PFSK-1 (cell line): ENCODE results near the gene OSGIN1.

Source experiments
- FOXP2 ChIP-seq: optimal IDR thresholded peaks from 2 replicates; pipeline ENCODE3; 2011; ENCODE audit warnings: borderline replicate concordance, control low read depth, inconsistent platforms; ENCODE audit not compliant: insufficient read depth; ENCODE audit errors: extremely low read length, extremely low read depth
- POLR2AphosphoS5 ChIP-seq: IDR thresholded peaks from 2 replicates; pipeline ENCODE4 v1.6.1; 2012; ENCODE audit warnings: low read depth, mild to moderate bottlenecking, control low read depth, low read length, moderate library complexity
- SIN3A ChIP-seq: IDR thresholded peaks from 2 replicates; pipeline ENCODE4 v1.6.1; 2012; ENCODE audit warnings: mild to moderate bottlenecking, low read length, moderate library complexity, borderline replicate concordance; ENCODE audit not compliant: insufficient read depth
- TAF1 ChIP-seq: IDR thresholded peaks from 2 replicates; pipeline ENCODE4 v1.6.1; 2012; ENCODE audit warnings: low read length, control low read depth, borderline replicate concordance; ENCODE audit not compliant: insufficient read depth
- TF ChIP-seq, protein P1 (sequence below), 2 experiments: IDR thresholded peaks; 2 replicates each; pipeline versions ENCODE4 v1.6.1 to v1.8.0; 2011 to 2012; ENCODE audit warnings: low read depth in 2 of 2, low read length in 2 of 2, control low read depth in 1 of 2, inconsistent platforms in 1 of 2, mild to moderate bottlenecking in 1 of 2, moderate library complexity in 1 of 2; ENCODE audit not compliant: insufficient read depth in 1 of 2

The OSGIN1 gene

GRCh38 chr16:83949724-83950001 lies 3.4 kb upstream of the OSGIN1 start:
- TF ChIP-seq, protein P1, sequence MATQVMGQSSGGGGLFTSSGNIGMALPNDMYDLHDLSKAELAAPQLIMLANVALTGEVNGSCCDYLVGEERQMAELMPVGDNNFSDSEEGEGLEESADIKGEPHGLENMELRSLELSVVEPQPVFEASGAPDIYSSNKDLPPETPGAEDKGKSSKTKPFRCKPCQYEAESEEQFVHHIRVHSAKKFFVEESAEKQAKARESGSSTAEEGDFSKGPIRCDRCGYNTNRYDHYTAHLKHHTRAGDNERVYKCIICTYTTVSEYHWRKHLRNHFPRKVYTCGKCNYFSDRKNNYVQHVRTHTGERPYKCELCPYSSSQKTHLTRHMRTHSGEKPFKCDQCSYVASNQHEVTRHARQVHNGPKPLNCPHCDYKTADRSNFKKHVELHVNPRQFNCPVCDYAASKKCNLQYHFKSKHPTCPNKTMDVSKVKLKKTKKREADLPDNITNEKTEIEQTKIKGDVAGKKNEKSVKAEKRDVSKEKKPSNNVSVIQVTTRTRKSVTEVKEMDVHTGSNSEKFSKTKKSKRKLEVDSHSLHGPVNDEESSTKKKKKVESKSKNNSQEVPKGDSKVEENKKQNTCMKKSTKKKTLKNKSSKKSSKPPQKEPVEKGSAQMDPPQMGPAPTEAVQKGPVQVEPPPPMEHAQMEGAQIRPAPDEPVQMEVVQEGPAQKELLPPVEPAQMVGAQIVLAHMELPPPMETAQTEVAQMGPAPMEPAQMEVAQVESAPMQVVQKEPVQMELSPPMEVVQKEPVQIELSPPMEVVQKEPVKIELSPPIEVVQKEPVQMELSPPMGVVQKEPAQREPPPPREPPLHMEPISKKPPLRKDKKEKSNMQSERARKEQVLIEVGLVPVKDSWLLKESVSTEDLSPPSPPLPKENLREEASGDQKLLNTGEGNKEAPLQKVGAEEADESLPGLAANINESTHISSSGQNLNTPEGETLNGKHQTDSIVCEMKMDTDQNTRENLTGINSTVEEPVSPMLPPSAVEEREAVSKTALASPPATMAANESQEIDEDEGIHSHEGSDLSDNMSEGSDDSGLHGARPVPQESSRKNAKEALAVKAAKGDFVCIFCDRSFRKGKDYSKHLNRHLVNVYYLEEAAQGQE (IDR thresholded peaks at IDR 0.05; ENCODE audit: insufficient read depth in 1 of 2, low read depth in 2 of 2, low read length in 2 of 2): no peak
- no peak for TF ChIP-seq POLR2AphosphoS5

DNA sequence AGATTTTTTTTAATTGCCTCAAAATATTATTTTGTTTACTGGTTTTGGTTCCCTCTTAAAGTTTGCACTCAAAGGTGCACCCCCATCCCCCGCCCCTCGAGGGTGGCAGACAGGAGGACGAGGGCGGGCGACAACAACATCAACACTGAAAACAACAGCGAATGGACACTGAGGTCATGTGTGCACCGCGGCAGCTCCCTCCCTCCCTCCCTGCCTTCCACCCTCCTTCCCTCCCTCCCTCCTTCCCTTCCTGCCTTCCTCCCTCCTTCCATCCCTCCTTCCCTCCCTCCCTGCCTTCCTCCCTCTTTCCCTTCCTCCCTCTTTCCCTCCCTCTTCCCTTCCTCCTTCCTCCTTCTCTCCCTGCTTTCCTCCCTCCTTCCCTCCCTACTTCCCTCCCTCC lies 1.5 kb upstream of the OSGIN1 start:
- no peak for TF ChIP-seq TAF1
- no peak for TF ChIP-seq SIN3A
- TF ChIP-seq, protein P1 (IDR thresholded peaks at IDR 0.05; ENCODE audit: insufficient read depth in 1 of 2, low read depth in 2 of 2, low read length in 2 of 2): no peak
- TF ChIP-seq POLR2AphosphoS5: no peak
- TF ChIP-seq FOXP2: no peak

GRCh38 chr16:83952587-83952939 lies 477 bp upstream of the OSGIN1 start:
- TF ChIP-seq FOXP2 (no peak), TAF1 (no peak), SIN3A (no peak), POLR2AphosphoS5 (no peak)
- TF ChIP-seq, protein P1 (IDR thresholded peaks at IDR 0.05; ENCODE audit: insufficient read depth in 1 of 2, low read depth in 2 of 2, low read length in 2 of 2): no peak

DNA sequence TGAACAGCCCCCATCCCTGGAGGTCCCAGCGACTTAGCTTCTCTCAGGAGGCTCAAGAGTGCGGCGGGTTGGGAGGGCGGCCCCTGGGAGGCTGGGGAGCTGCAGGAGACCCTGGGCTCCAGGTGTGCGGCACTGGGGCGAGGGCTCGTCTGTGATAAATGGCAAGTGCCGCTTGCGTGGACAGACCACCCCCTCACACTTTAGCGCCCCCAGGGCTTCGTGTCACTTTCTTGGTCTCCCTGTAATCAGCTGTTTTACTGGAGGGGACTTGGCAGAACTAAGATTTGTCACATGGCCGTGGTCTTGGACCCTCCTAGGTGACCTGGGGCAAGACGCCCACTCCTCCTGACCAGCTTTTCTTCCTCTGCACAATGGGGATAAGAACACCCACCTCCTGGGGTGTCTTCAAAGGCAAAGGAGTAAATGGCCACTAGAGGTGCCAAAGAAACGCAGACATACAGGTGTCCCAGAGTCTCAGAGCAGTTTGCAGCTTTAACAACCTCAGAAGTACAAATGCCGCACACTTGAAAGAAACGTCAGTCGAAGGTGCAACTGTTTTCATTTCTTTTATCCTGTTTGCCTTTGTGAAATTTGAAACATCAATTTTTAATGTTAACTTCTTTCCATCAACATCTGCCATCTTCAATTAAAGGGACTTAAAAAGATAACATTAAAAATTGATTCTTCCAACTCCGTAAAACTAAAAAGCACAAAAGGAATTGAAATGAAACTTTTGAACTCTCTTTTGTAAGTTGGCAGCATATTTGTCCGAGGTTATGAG lies 946 bp downstream of the OSGIN1 start:
- no peak; the same call in 1 of the 2 replicates for TF ChIP-seq POLR2AphosphoS5
- no peak; the same call in 1 of the 2 replicates for TF ChIP-seq TAF1
- no peak for TF ChIP-seq FOXP2
- TF ChIP-seq, protein P1 (IDR thresholded peaks at IDR 0.05; ENCODE audit: insufficient read depth in 1 of 2, low read depth in 2 of 2, low read length in 2 of 2): no peak
- no peak for TF ChIP-seq SIN3A

DNA sequence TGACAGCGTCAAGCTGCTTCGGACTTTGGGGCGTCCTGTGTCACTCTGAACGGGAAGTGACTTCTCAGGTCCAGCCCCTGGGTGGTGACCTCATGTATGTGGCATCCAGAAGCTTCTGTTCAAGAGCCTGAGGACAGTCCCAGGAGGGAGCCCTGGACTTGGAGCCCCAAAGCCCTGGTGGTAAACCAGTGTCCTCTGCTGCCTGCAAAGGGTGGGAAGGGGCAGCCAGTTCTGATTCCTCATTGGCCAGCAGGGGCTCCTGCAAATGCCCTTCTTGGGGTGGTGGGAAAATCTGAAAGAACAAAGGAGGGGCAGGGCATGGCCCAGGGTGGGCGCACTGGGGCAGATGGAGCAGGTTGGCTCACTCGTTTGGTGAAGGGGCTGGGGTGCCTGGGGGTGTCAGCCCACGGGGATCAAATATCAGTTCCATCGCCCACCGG lies 1.6 kb downstream of the OSGIN1 start:
- TF ChIP-seq, protein P1 (IDR thresholded peaks at IDR 0.05; ENCODE audit: insufficient read depth in 1 of 2, low read depth in 2 of 2, low read length in 2 of 2): no peak
- TF ChIP-seq SIN3A: no peak
- no peak for TF ChIP-seq FOXP2
- TF ChIP-seq TAF1: no peak
- no peak for TF ChIP-seq POLR2AphosphoS5
